T1000 (cell line): ENCODE data around the gene PMF1.
"Not testable (repeated sequence)": the region's sequence is repeated elsewhere in the genome, so short reads cannot be mapped to it uniquely, and the experiment has no call there.

Experiments used
- DNase-seq: peaks from one replicate; lab custom pipeline; 2025; ENCODE audit warnings: mixed read lengths; lab: John Stamatoyannopoulos, UW

Gene PMF1

GRCh38 chr1:156212833-156213643, at the start of gene PMF1:
PMF1 (plus strand) TSS chr1:156213007; CDS start chr1:156213016, 9 bp downstream.
- peak; percentile 92 for DNase-seq

GRCh38 chr1:156163712-156164111, 49.1 kb upstream of the PMF1 start:
- no peak for DNase-seq

GRCh38 chr1:156164125-156164831, 48.5 kb upstream of the PMF1 start:
- DNase-seq, result no peak

GRCh38 chr1:156165083-156165482, 47.7 kb upstream of the PMF1 start:
- DNase-seq, result no peak

- DNase-seq, result no peak
Observed at GRCh38 chr1:156167536-156167935, 45.3 kb upstream of the PMF1 start.

- no peak for DNase-seq
Observed at GRCh38 chr1:156172696-156173470, 39.9 kb upstream of the PMF1 start.

- no peak for DNase-seq
Observed at GRCh38 chr1:156176610-156177210, 36.1 kb upstream of the PMF1 start.

GRCh38 chr1:156177919-156178654, 34.7 kb upstream of the PMF1 start:
- no peak for DNase-seq

- DNase-seq, result no peak
Observed at GRCh38 chr1:156180471-156180870, 32.3 kb upstream of the PMF1 start.

GRCh38 chr1:156181391-156181924, 31.3 kb upstream of the PMF1 start:
- DNase-seq, result not testable (repeated sequence)

GRCh38 chr1:156182010-156182779, 30.6 kb upstream of the PMF1 start:
- not testable (repeated sequence) for DNase-seq

- not testable (repeated sequence) for DNase-seq
Observed at GRCh38 chr1:156186347-156187177, 26.2 kb upstream of the PMF1 start.

GRCh38 chr1:156190265-156190664, 22.5 kb upstream of the PMF1 start:
- DNase-seq, result not testable (repeated sequence)

GRCh38 chr1:156191292-156191964, 21.4 kb upstream of the PMF1 start:
- DNase-seq, result no peak

- DNase-seq, result no peak
Observed at GRCh38 chr1:156193208-156193487, 19.7 kb upstream of the PMF1 start.

- peak; percentile 97 for DNase-seq
Observed at GRCh38 chr1:156193488-156194299, 19.1 kb upstream of the PMF1 start, which contains the start of gene SLC25A44. SLC25A44 (plus strand) TSS chr1:156194104; CDS start chr1:156199848, 5,744 bp downstream.

- DNase-seq, result no peak
Observed at GRCh38 chr1:156194300-156194652, 18.5 kb upstream of the PMF1 start.

GRCh38 chr1:156195853-156196252, 17.0 kb upstream of the PMF1 start:
- DNase-seq, result no peak
